SK-N-SH treated with all-trans-retinoic acid at 6 μM for 48 hours (cell line): ENCODE results near the gene MYLK.

Source experiments
- ARNTL ChIP-seq: fragments of 450-650 bp; formaldehyde crosslinking; IDR thresholded peaks from 2 replicates; pipeline ENCODE4 v1.5.0; 2020; ENCODE audit warnings: low read depth, mild to moderate bottlenecking, moderate library complexity, borderline replicate concordance
- BACH2 ChIP-seq: fragments of 250-450 bp; sonication (Bioruptor Pico); IDR thresholded peaks from 2 replicates; pipeline ENCODE4 v1.9.0; 2021; ENCODE audit warnings: mild to moderate bottlenecking, borderline replicate concordance
- PPARA ChIP-seq: fragments of 250-450 bp; sonication (Bioruptor Pico); IDR thresholded peaks from 2 replicates; pipeline ENCODE4 v1.5.0; 2020; ENCODE audit warnings: mild to moderate bottlenecking, borderline replicate concordance
- SNAI2 ChIP-seq: fragments of 250-450 bp; sonication (Bioruptor Pico); IDR thresholded peaks from 2 replicates; pipeline ENCODE4 v1.5.0; 2020; ENCODE audit warnings: mild to moderate bottlenecking, moderate library complexity
- TOX ChIP-seq: fragments of 250-450 bp; sonication (Bioruptor Pico); IDR thresholded peaks from 2 replicates; pipeline ENCODE4 v1.8.0; 2021; ENCODE audit warnings: mild to moderate bottlenecking, moderate library complexity, borderline replicate concordance
- ZNF565 ChIP-seq: fragments of 450-650 bp; formaldehyde crosslinking; conservative IDR thresholded peaks from 2 replicates; pipeline ENCODE4 v1.5.0; 2020; ENCODE audit warnings: low read depth, mild to moderate bottlenecking, moderate library complexity
- ZNF70 ChIP-seq: fragments of 450-650 bp; formaldehyde crosslinking; IDR thresholded peaks from 2 replicates; pipeline ENCODE4 v1.5.0; 2020; ENCODE audit warnings: mild to moderate bottlenecking, moderate library complexity
- TF ChIP-seq, protein P1 (sequence below): fragments of 250-450 bp; sonication (Bioruptor Pico); IDR thresholded peaks from 2 replicates; pipeline ENCODE4 v1.5.1; 2020; ENCODE audit warnings: low read depth, mild to moderate bottlenecking, moderate library complexity
- TF ChIP-seq, protein P2 (sequence below): fragments of 250-450 bp; sonication (Bioruptor Pico); IDR thresholded peaks from 2 replicates; pipeline ENCODE4 v1.8.0; 2020; ENCODE audit warnings: mild to moderate bottlenecking, moderate library complexity, borderline replicate concordance

DNA sequence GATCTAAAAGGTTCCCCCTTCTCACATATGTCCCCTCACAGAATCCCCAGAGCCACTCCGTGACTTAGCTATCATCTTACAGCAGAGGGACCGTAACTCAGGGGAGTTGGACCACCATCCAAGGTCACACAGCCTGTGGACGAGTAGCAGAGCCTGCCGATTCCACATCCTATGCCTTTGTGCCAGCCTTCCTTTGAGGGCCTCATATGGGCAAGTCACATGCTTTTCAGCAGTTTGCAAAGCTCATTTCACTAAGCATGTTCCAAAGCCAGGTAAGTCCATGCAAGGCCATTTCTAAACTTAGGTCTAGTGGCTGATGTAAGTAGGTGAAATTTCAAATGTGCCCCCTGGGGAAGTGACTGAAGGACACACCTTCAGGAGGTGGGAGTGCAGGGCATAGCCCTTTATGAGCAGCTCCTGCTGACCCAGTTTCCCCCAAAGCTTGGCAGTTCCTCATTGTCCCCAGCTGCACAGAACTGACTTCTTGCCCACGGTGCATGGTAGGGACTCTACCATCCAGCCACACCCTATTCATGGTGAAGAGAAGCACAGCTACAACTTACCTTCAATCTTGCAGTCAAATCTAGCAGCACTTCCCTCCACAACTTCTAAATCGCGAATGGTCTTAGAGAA is 265.9 kb downstream of the MYLK start:
- TF ChIP-seq ARNTL (no peak), ZNF70 (no peak), PPARA (CRISPR knock-in tag) (no peak), SNAI2 (CRISPR knock-in tag) (no peak), ZNF565 (CRISPR knock-in tag) (no peak), TOX (CRISPR knock-in tag) (no peak), BACH2 (CRISPR knock-in tag) (no peak)
- TF ChIP-seq, protein P1, sequence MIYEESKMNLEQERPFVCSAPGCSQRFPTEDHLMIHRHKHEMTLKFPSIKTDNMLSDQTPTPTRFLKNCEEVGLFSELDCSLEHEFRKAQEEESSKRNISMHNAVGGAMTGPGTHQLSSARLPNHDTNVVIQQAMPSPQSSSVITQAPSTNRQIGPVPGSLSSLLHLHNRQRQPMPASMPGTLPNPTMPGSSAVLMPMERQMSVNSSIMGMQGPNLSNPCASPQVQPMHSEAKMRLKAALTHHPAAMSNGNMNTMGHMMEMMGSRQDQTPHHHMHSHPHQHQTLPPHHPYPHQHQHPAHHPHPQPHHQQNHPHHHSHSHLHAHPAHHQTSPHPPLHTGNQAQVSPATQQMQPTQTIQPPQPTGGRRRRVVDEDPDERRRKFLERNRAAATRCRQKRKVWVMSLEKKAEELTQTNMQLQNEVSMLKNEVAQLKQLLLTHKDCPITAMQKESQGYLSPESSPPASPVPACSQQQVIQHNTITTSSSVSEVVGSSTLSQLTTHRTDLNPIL (CRISPR knock-in tag): no peak
- TF ChIP-seq, protein P2, sequence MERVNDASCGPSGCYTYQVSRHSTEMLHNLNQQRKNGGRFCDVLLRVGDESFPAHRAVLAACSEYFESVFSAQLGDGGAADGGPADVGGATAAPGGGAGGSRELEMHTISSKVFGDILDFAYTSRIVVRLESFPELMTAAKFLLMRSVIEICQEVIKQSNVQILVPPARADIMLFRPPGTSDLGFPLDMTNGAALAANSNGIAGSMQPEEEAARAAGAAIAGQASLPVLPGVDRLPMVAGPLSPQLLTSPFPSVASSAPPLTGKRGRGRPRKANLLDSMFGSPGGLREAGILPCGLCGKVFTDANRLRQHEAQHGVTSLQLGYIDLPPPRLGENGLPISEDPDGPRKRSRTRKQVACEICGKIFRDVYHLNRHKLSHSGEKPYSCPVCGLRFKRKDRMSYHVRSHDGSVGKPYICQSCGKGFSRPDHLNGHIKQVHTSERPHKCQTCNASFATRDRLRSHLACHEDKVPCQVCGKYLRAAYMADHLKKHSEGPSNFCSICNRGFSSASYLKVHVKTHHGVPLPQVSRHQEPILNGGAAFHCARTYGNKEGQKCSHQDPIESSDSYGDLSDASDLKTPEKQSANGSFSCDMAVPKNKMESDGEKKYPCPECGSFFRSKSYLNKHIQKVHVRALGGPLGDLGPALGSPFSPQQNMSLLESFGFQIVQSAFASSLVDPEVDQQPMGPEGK (CRISPR knock-in tag): no peak
